Measurements from ENCODE around the gene TECTA. TPM values are rescaled to one million over a fixed set of nuclear protein-coding genes. Genes with fewer than 3 reads are reported as not detected.

Gene TECTA
- polyA plus RNA-seq, 1 of the 3 experiments (the other 2 are of a cell fraction) = 0.58 TPM

DNA sequence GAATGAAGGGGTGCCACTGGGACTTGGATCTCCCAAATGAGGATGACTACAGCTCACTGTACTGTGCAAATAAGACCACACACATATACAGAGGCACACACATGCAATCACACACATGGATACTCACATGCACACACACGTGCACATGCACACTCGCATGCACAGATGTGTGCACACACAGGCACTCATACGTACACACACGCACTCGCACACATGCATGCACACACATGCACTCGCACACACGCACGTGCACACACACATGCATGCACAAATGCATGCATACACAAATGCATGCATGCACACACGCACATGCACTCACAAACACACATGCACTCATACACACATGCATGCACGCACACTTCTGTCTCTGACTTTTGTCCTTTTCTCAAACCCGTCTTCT lies 36.0 kb downstream of the TECTA start:
- Histone ChIP-seq H4K20me1 (ENCODE audit: insufficient read depth) (no peaks in the 10 kb centered on the region), H3K36me3 (replicated peaks in 1 of 2; ENCODE audit: control insufficient read depth in 1 of 2, insufficient read depth in 2 of 2, low read length in 1 of 2) (no peaks in the 10 kb centered on the region), H3K9me3 (no peaks in the 10 kb centered on the region), H3K79me2 (ENCODE audit: insufficient read depth) (no peaks in the 10 kb centered on the region), H3K4me1 (ENCODE audit: control insufficient read depth in 1 of 2, insufficient read depth in 2 of 2, low read depth in 1 of 2, low read length in 1 of 2) (no peaks in the 10 kb centered on the region; a peak in 1 of 4 replicates), H2AFZ (ENCODE audit: low read depth) (no peak overlapping the region), H3K9ac (no peak overlapping the region), H3K27ac (ENCODE audit: low read depth in 2 of 2, low read length in 1 of 2) (no peak overlapping the region), H3F3A (replicated peaks; ENCODE audit: insufficient read depth) (no peaks in the 10 kb centered on the region), H3K9me2 (no peaks in the 10 kb centered on the region), H3K4me2 (no peak overlapping the region), H3K4me3 (ENCODE audit: low read depth in 2 of 2, low read length in 1 of 2) (no peak overlapping the region), H3K27me3 (ENCODE audit: insufficient read depth) (no peaks in the 10 kb centered on the region)
- 74% methylated on average over 11 of the region's 11 CpGs for WGBS (ENCODE audit: low lambda C conversion rate)
- ChIA-PET CTCF (interaction anchor here (1.1 kb wide), 1 partner anchor 24 kb away, joined by 3 read pairs; no protein-coding TSS in a partner anchor), POLR2A (no interaction called here)
- TF ChIP-seq SIN3A (IDR thresholded peaks at IDR 0.05; ENCODE audit: borderline replicate concordance, low read depth, low read length) (no peak), RFX5 (IDR thresholded peaks at IDR 0.05; ENCODE audit: low read length) (no peak), GATA2 (CRISPR knock-in tag; IDR thresholded peaks at IDR 0.05) (no peak), FOXM1 (IDR thresholded peaks at IDR 0.05; ENCODE audit: low read depth) (no peak), GABPA (IDR thresholded peaks at IDR 0.05; ENCODE audit: low read depth) (no peak), MEF2A (IDR thresholded peaks at IDR 0.05; ENCODE audit: borderline replicate concordance, low read depth) (no peak), REST (IDR thresholded peaks at IDR 0.05; ENCODE audit: low read depth, low read length) (no peak), EZH2phosphoT487 (IDR thresholded peaks at IDR 0.05; ENCODE audit: borderline replicate concordance, low read depth) (no peak), JUND (IDR thresholded peaks at IDR 0.05) (no peak), NFIC (IDR thresholded peaks at IDR 0.05; ENCODE audit: borderline replicate concordance) (no peak), SMC3 (IDR thresholded peaks at IDR 0.05; ENCODE audit: low read depth, low read length) (no peak)
- TF ChIP-seq, protein P1, sequence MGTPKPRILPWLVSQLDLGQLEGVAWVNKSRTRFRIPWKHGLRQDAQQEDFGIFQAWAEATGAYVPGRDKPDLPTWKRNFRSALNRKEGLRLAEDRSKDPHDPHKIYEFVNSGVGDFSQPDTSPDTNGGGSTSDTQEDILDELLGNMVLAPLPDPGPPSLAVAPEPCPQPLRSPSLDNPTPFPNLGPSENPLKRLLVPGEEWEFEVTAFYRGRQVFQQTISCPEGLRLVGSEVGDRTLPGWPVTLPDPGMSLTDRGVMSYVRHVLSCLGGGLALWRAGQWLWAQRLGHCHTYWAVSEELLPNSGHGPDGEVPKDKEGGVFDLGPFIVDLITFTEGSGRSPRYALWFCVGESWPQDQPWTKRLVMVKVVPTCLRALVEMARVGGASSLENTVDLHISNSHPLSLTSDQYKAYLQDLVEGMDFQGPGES (IDR thresholded peaks at IDR 0.05; ENCODE audit: low read depth, low read length) = no peak
- DNase-seq = no peak

GRCh38 chr11:121138259-121138658 lies 37.2 kb downstream of the TECTA start:
- H3K79me2 ChIP-seq (ENCODE audit: insufficient read depth) = no peaks in the 10 kb centered on the region
- H2AFZ ChIP-seq (ENCODE audit: low read depth) = no peak overlapping the region
- H3K4me2 ChIP-seq = no peak overlapping the region
- H3K9ac ChIP-seq = no peak overlapping the region
- ChIA-PET POLR2A (no interaction called here), CTCF (interaction anchor here (1.0 to 1.7 kb wide), 2 partner anchors 15 to 18 kb away, joined by 3 to 6 read pairs; no protein-coding TSS in a partner anchor)
- H3K9me3 ChIP-seq = no peaks in the 10 kb centered on the region
- no peak overlapping the region for H3K4me3 ChIP-seq (ENCODE audit: low read depth in 2 of 2, low read length in 1 of 2)
- no peaks in the 10 kb centered on the region for H3K9me2 ChIP-seq
- no peaks in the 10 kb centered on the region for H4K20me1 ChIP-seq (ENCODE audit: insufficient read depth)
- no peak for DNase-seq
- no peaks in the 10 kb centered on the region for H3K27me3 ChIP-seq (ENCODE audit: insufficient read depth)
- TF ChIP-seq EP300 (IDR thresholded peaks at IDR 0.05; ENCODE audit: borderline replicate concordance in 1 of 2, low read depth in 1 of 2, low read length in 1 of 2) = no peak
- H3K27ac ChIP-seq (ENCODE audit: low read depth in 2 of 2, low read length in 1 of 2) = no peak overlapping the region
- no peaks in the 10 kb centered on the region; a peak in 1 of 4 replicates for H3K4me1 ChIP-seq (ENCODE audit: control insufficient read depth in 1 of 2, insufficient read depth in 2 of 2, low read depth in 1 of 2, low read length in 1 of 2)
- 54% methylated on average over 5 of the region's 5 CpGs for WGBS (ENCODE audit: low lambda C conversion rate)
- no peaks in the 10 kb centered on the region for H3K36me3 ChIP-seq (replicated peaks in 1 of 2; ENCODE audit: control insufficient read depth in 1 of 2, insufficient read depth in 2 of 2, low read length in 1 of 2)
- H3F3A ChIP-seq (replicated peaks; ENCODE audit: insufficient read depth) = no peaks in the 10 kb centered on the region
